Activated CD4-positive, alpha-beta memory T cell treated with anti-CD3 and anti-CD28 coated beads for 36 hours (primary cell): Measurements from ENCODE around the gene FAHD2A. TPM values are rescaled to one million over a fixed set of nuclear protein-coding genes. Genes with fewer than 3 reads are reported as not detected.

ENCODE experiments used
- CTCF ChIA-PET: fragments of 350-600 bp; sonication (Branson Sonifier 250); formaldehyde crosslinking; loops from one replicate; lab custom pipeline; 2021; ENCODE audit warnings: antibody characterized with exemption, inconsistent platforms; lab: Charles Lee
- POLR2A ChIA-PET: fragments of 350-600 bp; sonication (Branson Sonifier 250); formaldehyde crosslinking; loops from one replicate; lab custom pipeline; 2021; ENCODE audit warnings: antibody characterized with exemption; lab: Charles Lee
- DNase-seq: peaks from one replicate; pipeline ENCODE4 v3.0.0-alpha.2; 2020
- H3K27ac Mint-ChIP-seq: one replicate; pipeline ENCODE4 v1.8.0; 2021; ENCODE audit warnings: mixed read lengths
- H3K27me3 Mint-ChIP-seq: one replicate; pipeline ENCODE4 v1.8.0; 2021; ENCODE audit warnings: mixed read lengths
- H3K36me3 Mint-ChIP-seq: one replicate; pipeline ENCODE4 v1.8.0; 2021; ENCODE audit warnings: mixed read lengths
- H3K4me1 Mint-ChIP-seq: one replicate; pipeline ENCODE4 v1.8.0; 2021; ENCODE audit warnings: low read depth, mixed read lengths
- H3K4me3 Mint-ChIP-seq: one replicate; pipeline ENCODE4 v1.8.0; 2021; ENCODE audit warnings: mild to moderate bottlenecking, mixed read lengths
- H3K9me3 Mint-ChIP-seq: one replicate; pipeline ENCODE4 v1.8.0; 2021; ENCODE audit warnings: mixed read lengths
- intact Hi-C: fragments of 100-400 bp; cut with micrococcal nuclease; formaldehyde crosslinking; loops from one replicate; pipeline ENCODE4 v1.15.1; 2023
- total RNA-seq, 2 experiments: library from RNA; stranded (reverse); gene quantifications; one replicate each; pipeline ENCODE4 v1.2.3, GENCODE V29; 2021

FAHD2A gene
- total RNA-seq, 2 experiments from 2014 or later = 42.8 to 43.9 TPM

- no peaks in the 10 kb centered on the region for H3K9me3 Mint-ChIP-seq
- H3K27me3 Mint-ChIP-seq = no peaks in the 10 kb centered on the region
- H3K4me1 Mint-ChIP-seq = no peaks in the 10 kb centered on the region
- no peak for DNase-seq
- intact Hi-C loops = no loop called here
- POLR2A ChIA-PET = no interaction called here
- no peak overlapping the region for H3K4me3 Mint-ChIP-seq
- no peak overlapping the region for H3K27ac Mint-ChIP-seq
- H3K36me3 Mint-ChIP-seq = no peaks in the 10 kb centered on the region
- CTCF ChIA-PET = interaction anchor here (0.7 kb wide), 1 partner anchor 41 kb away, joined by 3 read pairs; no protein-coding TSS in a partner anchor
Observed at GRCh38 chr2:95387358-95387757, 15.2 kb upstream of the FAHD2A start.

GRCh38 chr2:95388091-95388692, 14.3 kb upstream of the FAHD2A start:
- Mint-ChIP-seq H3K27ac (no peak overlapping the region), H3K4me1 (no peaks in the 10 kb centered on the region), H3K27me3 (no peaks in the 10 kb centered on the region), H3K4me3 (no peak overlapping the region), H3K9me3 (no peaks in the 10 kb centered on the region), H3K36me3 (no peaks in the 10 kb centered on the region)
- DNase-seq = no peak
- ChIA-PET POLR2A (no interaction called here), CTCF (interaction anchor here (0.6 to 1.6 kb wide), 4 partner anchors 9 to 286 kb away, joined by 3 to 22 read pairs (median 9); partner anchors contain the start of gene FAHD2A)
- intact Hi-C loops = no loop called here

- intact Hi-C loops = no loop called here
- POLR2A ChIA-PET = no interaction called here
- H3K4me3 Mint-ChIP-seq = no peak overlapping the region
Observed at GRCh38 chr2:95388856-95389244, 13.7 kb upstream of the FAHD2A start.

GRCh38 chr2:95389245-95390119, 13.0 kb upstream of the FAHD2A start:
- intact Hi-C loops = no loop called here
- H3K27me3 Mint-ChIP-seq = no peaks in the 10 kb centered on the region
- H3K9me3 Mint-ChIP-seq = no peaks in the 10 kb centered on the region

More at GRCh38 chr2:95388856-95389244, 13.7 kb upstream of the FAHD2A start:
- Mint-ChIP-seq H3K27ac (no peak overlapping the region), H3K4me1 (no peaks in the 10 kb centered on the region), H3K36me3 (no peaks in the 10 kb centered on the region), H3K9me3 (no peaks in the 10 kb centered on the region), H3K27me3 (no peaks in the 10 kb centered on the region)
- CTCF ChIA-PET = interaction anchor here (0.6 to 1.8 kb wide), 14 partner anchors 9 to 339 kb away, joined by 3 to 22 read pairs (median 4); partner anchors contain the start of gene FAHD2A
- DNase-seq = no peak

GRCh38 chr2:95390272-95390880, 12.1 kb upstream of the FAHD2A start:
- intact Hi-C loops = no loop called here
- ChIA-PET POLR2A (no interaction called here), CTCF (interaction anchor here (1.8 kb wide), 1 partner anchor 19 kb away, joined by 5 read pairs; no protein-coding TSS in a partner anchor)
- Mint-ChIP-seq H3K4me1 (no peaks in the 10 kb centered on the region), H3K36me3 (no peaks in the 10 kb centered on the region), H3K4me3 (no peak overlapping the region), H3K27me3 (no peaks in the 10 kb centered on the region), H3K27ac (no peak overlapping the region), H3K9me3 (no peaks in the 10 kb centered on the region)
- DNase-seq = no peak

More at GRCh38 chr2:95389245-95390119, 13.0 kb upstream of the FAHD2A start:
- H3K36me3 Mint-ChIP-seq = no peaks in the 10 kb centered on the region
- peak; percentile 64 for DNase-seq
- ChIA-PET POLR2A (no interaction called here), CTCF (interaction anchor here (0.7 to 1.8 kb wide), 12 partner anchors 8 to 338 kb away, joined by 3 to 22 read pairs (median 4); partner anchors contain the start of gene FAHD2A)
- no peaks in the 10 kb centered on the region for H3K4me1 Mint-ChIP-seq
- no peak overlapping the region for H3K4me3 Mint-ChIP-seq
- H3K27ac Mint-ChIP-seq = no peak overlapping the region

- Mint-ChIP-seq H3K4me1 (no peaks in the 10 kb centered on the region), H3K9me3 (no peaks in the 10 kb centered on the region), H3K4me3 (no peak overlapping the region), H3K27me3 (no peaks in the 10 kb centered on the region), H3K27ac (no peak overlapping the region), H3K36me3 (no peaks in the 10 kb centered on the region)
- CTCF ChIA-PET = no interaction called here
- intact Hi-C loops = no loop called here
- POLR2A ChIA-PET = no interaction called here
- DNase-seq = no peak
Observed at GRCh38 chr2:95390881-95391321, 11.6 kb upstream of the FAHD2A start.

- no peak overlapping the region for H3K27ac Mint-ChIP-seq
- no peaks in the 10 kb centered on the region for H3K27me3 Mint-ChIP-seq
- no peaks in the 10 kb centered on the region for H3K36me3 Mint-ChIP-seq
- H3K9me3 Mint-ChIP-seq = no peaks in the 10 kb centered on the region
- POLR2A ChIA-PET = no interaction called here
- H3K4me3 Mint-ChIP-seq = no peak overlapping the region
- intact Hi-C loops = no loop called here
- CTCF ChIA-PET = no interaction called here
- no peak for DNase-seq
- no peaks in the 10 kb centered on the region for H3K4me1 Mint-ChIP-seq
Observed at GRCh38 chr2:95391641-95392310, 10.7 kb upstream of the FAHD2A start.

- no peak for DNase-seq
- POLR2A ChIA-PET = no interaction called here
- Mint-ChIP-seq H3K4me1 (no peaks in the 10 kb centered on the region), H3K36me3 (no peaks in the 10 kb centered on the region), H3K4me3 (no peak overlapping the region), H3K27ac (no peak overlapping the region), H3K27me3 (no peaks in the 10 kb centered on the region), H3K9me3 (no peaks in the 10 kb centered on the region)
- CTCF ChIA-PET = interaction anchor here (1.2 kb wide), 1 partner anchor 11 kb away, joined by 3 read pairs; no protein-coding TSS in a partner anchor
- intact Hi-C loops = no loop called here
Observed at GRCh38 chr2:95392320-95392719, 10.2 kb upstream of the FAHD2A start.

GRCh38 chr2:95392730-95393455, 9.6 kb upstream of the FAHD2A start:
- ChIA-PET CTCF (interaction anchor here (1.0 to 1.4 kb wide), 3 partner anchors 10 to 48 kb away, joined by 3 to 4 read pairs (median 3); no protein-coding TSS in a partner anchor), POLR2A (no interaction called here)
- no peak overlapping the region for H3K27ac Mint-ChIP-seq
- H3K36me3 Mint-ChIP-seq = no peaks in the 10 kb centered on the region
- H3K9me3 Mint-ChIP-seq = no peaks in the 10 kb centered on the region
- intact Hi-C loops = no loop called here
- H3K4me3 Mint-ChIP-seq = no peak overlapping the region
- DNase-seq = no peak
- no peaks in the 10 kb centered on the region for H3K27me3 Mint-ChIP-seq
- no peaks in the 10 kb centered on the region for H3K4me1 Mint-ChIP-seq

- DNase-seq = no peak
- Mint-ChIP-seq H3K9me3 (no peaks in the 10 kb centered on the region), H3K27ac (no peak overlapping the region), H3K27me3 (no peaks in the 10 kb centered on the region), H3K4me3 (no peak overlapping the region), H3K36me3 (no peaks in the 10 kb centered on the region), H3K4me1 (no peaks in the 10 kb centered on the region)
- CTCF ChIA-PET = interaction anchor here (1.0 to 1.4 kb wide), 2 partner anchors 20 to 49 kb away, joined by 3 to 4 read pairs; no protein-coding TSS in a partner anchor
- POLR2A ChIA-PET = no interaction called here
- intact Hi-C loops = no loop called here
Observed at GRCh38 chr2:95393901-95394300, 8.6 kb upstream of the FAHD2A start.

- no peaks in the 10 kb centered on the region for H3K27me3 Mint-ChIP-seq
- H3K27ac Mint-ChIP-seq = no peak overlapping the region
- ChIA-PET CTCF (interaction anchor here (1.0 to 1.6 kb wide), 2 partner anchors 10 to 54 kb away, joined by 4 to 7 read pairs; no protein-coding TSS in a partner anchor), POLR2A (no interaction called here)
- DNase-seq = no peak
- intact Hi-C loops = no loop called here
- H3K4me1 Mint-ChIP-seq = peaks cover 17% of the 10 kb centered on the region
- H3K9me3 Mint-ChIP-seq = no peaks in the 10 kb centered on the region
- H3K36me3 Mint-ChIP-seq = no peaks in the 10 kb centered on the region
- H3K4me3 Mint-ChIP-seq = no peak overlapping the region
Observed at GRCh38 chr2:95399061-95399460, 3.4 kb upstream of the FAHD2A start.
